Duodenal mucosa (tissue), 2 donors: ENCODE results near the gene XIRP1.

Experiments used
- H3K27ac ChIP-seq: one replicate; pipeline ENCODE4 v1.7.0; 2013; ENCODE audit warnings: low read depth, low read length
- H3K27me3 ChIP-seq, 2 donors: one replicate each; pipeline ENCODE4 v1.7.0; 2013; ENCODE audit warnings: low read length in 2 of 2, control low read depth in 1 of 2; ENCODE audit not compliant: insufficient read depth in 2 of 2, control insufficient read depth in 1 of 2
- H3K36me3 ChIP-seq, 2 donors: one replicate each; pipeline ENCODE4 v1.7.0; 2013; ENCODE audit warnings: low read length in 2 of 2, control low read depth in 1 of 2; ENCODE audit not compliant: insufficient read depth in 2 of 2, control insufficient read depth in 1 of 2
- H3K4me1 ChIP-seq, 2 donors: one replicate each; pipeline ENCODE4 v1.7.0; 2013; ENCODE audit warnings: low read length in 2 of 2, control low read depth in 1 of 2; ENCODE audit not compliant: insufficient read depth in 2 of 2, control insufficient read depth in 1 of 2
- H3K4me3 ChIP-seq, 2 donors: one replicate each; pipeline ENCODE4 v1.7.0; 2013; ENCODE audit warnings: low read length in 2 of 2, low read depth in 1 of 2
- H3K9ac ChIP-seq, 2 donors: one replicate each; pipeline ENCODE4 v1.7.0; 2013; ENCODE audit warnings: low read length in 2 of 2, low read depth in 1 of 2
- H3K9me3 ChIP-seq, 2 donors: one replicate each; pipeline ENCODE4 v1.7.0; 2013; ENCODE audit warnings: low read length in 2 of 2, control low read depth in 1 of 2; ENCODE audit not compliant: control insufficient read depth in 1 of 2

The XIRP1 gene

DNA sequence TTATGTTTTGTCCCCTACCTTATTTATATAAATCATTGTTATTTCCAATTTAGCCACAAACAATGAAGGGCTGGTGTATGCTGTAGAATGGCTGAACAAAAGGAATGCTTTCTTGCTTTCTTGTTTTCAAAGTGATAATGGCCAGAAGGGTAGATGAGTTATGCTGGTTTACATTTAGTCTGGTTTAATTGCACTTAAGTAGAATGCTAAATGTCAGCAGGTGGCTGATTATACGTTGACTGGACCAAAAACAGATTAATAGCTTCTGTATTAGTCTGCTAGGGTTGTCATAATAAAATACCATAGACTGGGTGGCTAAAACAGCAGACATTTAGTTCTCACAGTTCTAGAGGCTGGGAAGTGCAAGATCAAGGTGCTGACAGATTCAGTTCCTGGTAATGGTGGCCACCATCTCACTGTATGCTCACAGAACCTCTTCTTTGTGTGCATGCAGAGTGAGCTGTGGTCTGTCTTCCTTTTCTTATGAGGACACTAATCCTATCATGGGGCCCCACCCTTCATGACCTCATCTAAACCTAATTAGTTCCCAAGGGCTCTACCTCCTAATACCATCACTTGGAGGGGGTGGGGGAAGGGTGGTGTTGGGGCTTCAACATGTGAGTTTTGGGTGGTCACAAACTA, 17.1 kb upstream of the XIRP1 start:
- H3K9ac ChIP-seq, result no peak overlapping the region

DNA sequence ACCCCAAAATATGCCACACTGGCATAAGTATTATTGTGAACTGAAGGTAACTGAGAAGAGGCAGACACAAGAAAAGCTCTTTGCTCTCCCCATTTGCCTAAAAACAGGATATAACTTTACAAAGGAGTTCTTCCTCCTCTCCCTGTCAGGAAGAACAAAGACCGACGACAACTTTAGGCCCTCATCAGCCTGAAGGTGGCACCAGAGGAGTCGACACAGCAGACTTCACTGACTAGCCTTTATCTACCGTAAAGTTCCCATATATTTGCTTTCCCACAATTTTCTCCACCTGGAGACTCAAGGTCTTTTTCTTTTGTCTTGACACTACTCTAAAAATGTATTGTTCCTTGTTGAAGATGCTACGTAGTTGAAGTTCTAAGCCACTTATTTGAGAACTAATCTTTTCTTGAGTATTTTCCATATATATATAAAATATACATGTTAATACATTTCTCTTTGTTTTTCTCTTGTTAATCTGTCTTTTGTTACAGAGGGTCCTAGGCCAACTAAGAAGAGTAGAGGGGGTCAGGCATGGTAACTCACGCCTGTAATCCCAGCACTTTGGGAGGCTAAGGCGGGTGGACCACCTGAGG, 16.2 kb upstream of the XIRP1 start:
- no peaks in the 10 kb centered on the region for H3K9me3 ChIP-seq
- H3K4me1 ChIP-seq, result peaks cover 0 to 8% of the 10 kb centered on the region in 2 donors
- H3K4me3 ChIP-seq, result no peak overlapping the region
- peaks cover 3 to 4% of the 10 kb centered on the region in 2 donors for H3K27me3 ChIP-seq
- no peak overlapping the region for H3K27ac ChIP-seq
- no peaks in the 10 kb centered on the region for H3K36me3 ChIP-seq
- H3K9ac ChIP-seq, result no peak overlapping the region

More for the DNA sequence above, 17.1 kb upstream of the XIRP1 start:
- Histone ChIP-seq H3K4me3 (no peak overlapping the region), H3K27me3 (no peaks in the 10 kb centered on the region), H3K36me3 (no peaks in the 10 kb centered on the region), H3K9me3 (no peaks in the 10 kb centered on the region), H3K27ac (no peak overlapping the region), H3K4me1 (peaks cover 0 to 8% of the 10 kb centered on the region in 2 donors)

- Histone ChIP-seq H3K4me1 (peaks cover 0 to 8% of the 10 kb centered on the region in 2 donors), H3K9me3 (no peaks in the 10 kb centered on the region), H3K27ac (no peak overlapping the region), H3K9ac (no peak overlapping the region), H3K36me3 (no peaks in the 10 kb centered on the region), H3K27me3 (peaks cover 9 to 11% of the 10 kb centered on the region in 2 donors), H3K4me3 (no peak overlapping the region)
Observed at GRCh38 chr3:39207361-39208186, 15.2 kb upstream of the XIRP1 start.

DNA sequence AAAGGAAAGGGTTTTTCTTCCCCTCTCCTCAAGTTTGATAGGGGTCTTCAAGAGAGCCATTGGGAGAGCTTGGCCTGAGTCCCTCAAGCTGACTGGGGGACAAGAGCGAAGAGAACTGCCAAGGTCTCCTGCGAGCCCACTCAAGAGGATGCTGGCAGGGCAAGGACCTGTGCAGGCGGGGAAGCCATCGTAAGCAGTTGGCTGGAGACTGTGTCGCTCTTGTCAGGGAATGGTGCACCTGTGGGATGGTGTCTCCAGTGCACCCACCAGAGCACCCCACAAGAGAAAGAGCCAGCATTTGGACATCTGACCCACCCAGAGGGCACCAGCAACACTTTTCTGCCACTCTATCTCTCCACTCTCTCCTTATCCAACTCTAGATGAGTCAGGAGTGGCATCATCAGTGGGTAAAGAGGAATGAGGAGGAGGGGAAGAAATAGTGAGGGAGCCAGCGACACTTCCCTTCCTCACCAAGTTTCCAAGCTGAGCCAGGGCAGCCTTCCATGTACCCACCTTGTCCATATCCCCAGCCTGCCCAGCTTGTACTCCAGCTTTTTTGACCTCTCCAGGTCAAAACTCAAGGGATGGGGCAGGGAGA, 13.6 kb upstream of the XIRP1 start:
- Histone ChIP-seq H3K4me3 (no peak overlapping the region), H3K9me3 (no peaks in the 10 kb centered on the region), H3K4me1 (peaks cover 0 to 8% of the 10 kb centered on the region in 2 donors), H3K36me3 (no peaks in the 10 kb centered on the region), H3K9ac (no peak overlapping the region), H3K27me3 (peaks cover 9 to 11% of the 10 kb centered on the region in 2 donors), H3K27ac (no peak overlapping the region)

- Histone ChIP-seq H3K27me3 (peaks cover 9 to 11% of the 10 kb centered on the region in 2 donors), H3K27ac (no peak overlapping the region), H3K4me3 (no peak overlapping the region), H3K36me3 (no peaks in the 10 kb centered on the region), H3K9ac (no peak overlapping the region), H3K9me3 (no peaks in the 10 kb centered on the region), H3K4me1 (peaks cover 0 to 8% of the 10 kb centered on the region in 2 donors)
Observed at GRCh38 chr3:39205131-39205530, 12.7 kb upstream of the XIRP1 start.

GRCh38 chr3:39203860-39204259, 11.5 kb upstream of the XIRP1 start:
- Histone ChIP-seq H3K9ac (no peak overlapping the region), H3K27ac (no peak overlapping the region), H3K9me3 (no peaks in the 10 kb centered on the region), H3K4me3 (no peak overlapping the region), H3K36me3 (no peaks in the 10 kb centered on the region), H3K4me1 (peaks cover 0 to 8% of the 10 kb centered on the region in 2 donors), H3K27me3 (peaks cover 9 to 11% of the 10 kb centered on the region in 2 donors)

DNA sequence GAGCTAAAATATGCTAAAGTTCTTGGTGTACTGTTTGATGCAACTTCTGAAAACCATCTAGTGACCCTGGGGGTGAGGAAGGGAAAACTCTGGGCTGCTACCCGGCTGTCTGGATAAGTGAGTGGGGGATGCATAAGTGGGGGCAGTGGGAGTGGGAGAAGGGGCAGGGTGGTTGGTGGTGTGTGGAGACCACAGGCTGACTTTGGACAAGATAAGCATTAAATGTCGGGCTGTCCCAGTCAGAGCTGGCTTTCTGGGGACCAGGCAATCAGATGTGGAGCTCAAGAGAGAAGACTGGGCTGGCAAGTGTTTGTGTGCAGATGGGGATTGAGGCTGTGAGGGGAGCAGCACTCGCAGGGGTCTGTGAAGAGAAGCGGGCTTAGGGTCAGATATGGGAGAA, 11.0 kb upstream of the XIRP1 start:
- no peak overlapping the region for H3K4me3 ChIP-seq
- peaks cover 0 to 7% of the 10 kb centered on the region in 2 donors for H3K4me1 ChIP-seq
- no peaks in the 10 kb centered on the region for H3K9me3 ChIP-seq
- H3K27me3 ChIP-seq, result peaks cover 9 to 11% of the 10 kb centered on the region in 2 donors
- H3K36me3 ChIP-seq, result no peaks in the 10 kb centered on the region
- no peak overlapping the region for H3K27ac ChIP-seq
- no peak overlapping the region for H3K9ac ChIP-seq

- Histone ChIP-seq H3K36me3 (no peaks in the 10 kb centered on the region), H3K9me3 (no peaks in the 10 kb centered on the region), H3K27me3 (peaks cover 9 to 11% of the 10 kb centered on the region in 2 donors), H3K4me3 (no peak overlapping the region), H3K9ac (no peak overlapping the region), H3K4me1 (no peaks in the 10 kb centered on the region), H3K27ac (no peak overlapping the region)
Observed at GRCh38 chr3:39202094-39202493, 9.7 kb upstream of the XIRP1 start.

DNA sequence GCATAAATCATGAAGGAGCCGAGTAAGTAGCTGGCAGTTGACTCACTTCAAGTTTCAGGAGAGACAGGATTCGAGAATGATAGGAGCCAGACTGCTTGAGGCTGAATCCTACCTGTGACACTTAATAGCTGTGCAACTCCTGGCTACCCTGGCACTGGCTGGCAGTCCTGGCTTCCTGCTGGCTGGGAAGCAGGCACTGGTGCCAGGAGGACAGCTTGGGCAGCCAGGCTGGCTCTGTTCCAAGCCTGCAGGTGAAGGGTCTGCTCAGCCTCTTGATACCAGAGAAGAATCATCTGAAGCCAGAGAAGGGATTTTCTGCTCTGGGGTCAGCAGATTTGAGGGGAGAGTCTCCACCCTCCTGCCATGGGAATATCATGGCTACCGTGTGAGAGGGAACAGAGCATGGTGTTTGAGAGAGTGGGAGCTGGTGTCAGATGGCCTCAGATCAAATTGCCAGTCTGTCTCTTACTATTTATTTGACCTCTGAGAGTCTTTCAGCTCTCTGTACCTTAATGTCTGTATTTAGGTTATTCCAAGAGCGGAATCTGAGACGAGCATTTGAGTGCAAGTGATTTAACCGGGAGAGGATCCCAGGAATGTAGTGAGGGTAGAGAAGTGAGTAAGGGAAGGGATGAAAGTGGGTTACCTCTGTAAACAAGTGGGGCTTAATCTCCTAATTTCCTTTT, 4.4 kb upstream of the XIRP1 start:
- H3K4me1 ChIP-seq, result no peaks in the 10 kb centered on the region
- H3K27ac ChIP-seq, result no peak overlapping the region

More for the DNA sequence above, 4.4 kb upstream of the XIRP1 start:
- H3K9me3 ChIP-seq, result no peaks in the 10 kb centered on the region
- no peak overlapping the region for H3K9ac ChIP-seq
- no peaks in the 10 kb centered on the region for H3K27me3 ChIP-seq
- H3K4me3 ChIP-seq, result no peak overlapping the region
- H3K36me3 ChIP-seq, result no peaks in the 10 kb centered on the region
